ENCODE measurements around the gene ATP6V1G1.

DNA sequence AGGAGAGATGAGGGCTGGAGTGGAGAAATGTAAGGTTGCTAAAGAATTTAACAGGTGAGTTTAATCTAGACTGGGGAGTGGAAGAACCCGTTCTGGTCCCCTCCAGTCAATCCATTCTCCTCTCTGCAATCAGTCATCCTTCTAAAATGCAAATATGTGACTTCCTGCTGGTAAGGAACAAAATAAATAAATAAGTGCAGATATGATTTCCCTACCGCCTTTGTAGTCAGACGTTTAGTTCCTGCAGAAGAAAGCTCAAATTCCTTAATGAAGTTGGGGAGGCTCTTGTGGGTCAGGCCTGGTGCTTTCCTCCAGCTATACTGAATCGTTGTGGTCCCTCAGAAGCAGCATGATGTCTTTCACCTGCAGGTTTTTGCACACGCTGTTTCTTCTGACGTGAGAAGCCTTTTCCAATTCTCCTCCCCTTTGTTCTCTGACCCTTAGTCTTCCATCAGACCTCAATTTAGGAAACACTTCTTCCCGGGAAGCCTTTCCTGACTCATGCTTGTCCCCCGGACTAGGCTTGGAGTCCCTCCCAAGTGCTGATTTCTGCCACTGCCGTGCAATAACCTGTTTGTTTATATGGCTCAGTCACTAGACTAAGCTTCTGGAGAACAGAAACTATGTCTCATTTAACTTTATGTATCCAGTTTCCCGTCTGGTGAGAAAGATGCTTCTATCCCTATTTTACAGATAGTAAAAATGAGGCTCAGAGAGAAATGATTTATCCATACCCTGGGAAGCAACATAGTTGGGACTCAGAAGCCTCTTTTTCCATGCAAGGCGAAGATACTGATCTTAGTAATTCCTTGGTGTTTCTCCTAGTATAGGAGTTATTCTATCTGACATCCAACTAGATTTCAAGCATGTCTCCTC, 1.3 kb downstream of the ATP6V1G1 start:
- TF ChIP-seq CTCF (IDR thresholded peaks at IDR 0.05; ENCODE audit: poor library complexity, severe bottlenecking) (no peak), POLR2AphosphoS5 (IDR thresholded peaks at IDR 0.05) (no peak), TAF1 (IDR thresholded peaks at IDR 0.05; ENCODE audit: low read depth) (no peak), REST (IDR thresholded peaks at IDR 0.05; ENCODE audit: borderline replicate concordance) (no peak), EZH2 (IDR thresholded peaks at IDR 0.05; ENCODE audit: borderline replicate concordance, insufficient read depth, low read length, poor library complexity, severe bottlenecking) (no peak), EP300 (conservative IDR thresholded peaks at IDR 0.05; ENCODE audit: poor library complexity, severe bottlenecking) (no peak)

Measured in neural cell (in vitro differentiated cells).